ENCODE measurements around the gene IGSF6. TPM values are rescaled to one million over a fixed set of nuclear protein-coding genes. Genes with fewer than 3 reads are reported as not detected.

Gene IGSF6
- total and polyA plus RNA-seq, 2 of the 8 experiments (the other 6 are each of a cell fraction or from before 2014, with no cell fraction given): not detected

DNA sequence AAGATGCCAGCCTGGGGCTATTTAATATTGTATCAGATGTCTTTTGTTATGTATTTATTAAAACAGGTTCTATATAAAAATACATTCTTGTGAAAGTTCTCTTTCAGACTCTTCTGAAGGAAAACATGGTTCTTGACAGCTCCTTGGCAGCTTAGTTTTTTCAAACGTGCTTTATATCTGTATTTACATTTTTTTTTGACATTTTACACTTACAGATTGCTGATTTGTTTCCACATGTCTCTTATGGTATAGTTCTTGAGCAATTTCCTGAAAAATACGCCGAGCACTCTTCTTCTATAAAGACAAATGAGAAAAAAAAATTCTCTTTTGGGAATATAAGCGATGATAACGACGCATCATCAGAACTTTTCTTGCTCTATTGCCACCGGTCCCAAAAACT, 9.5 kb downstream of the IGSF6 start:
- Histone ChIP-seq H3K9me3 (ENCODE audit: insufficient read depth in 2 of 2, low read depth in 1 of 2, low read length in 1 of 2) (no peaks in the 10 kb centered on the region), H4K8ac (ENCODE audit: extremely low read depth, insufficient read depth, low read length) (no peak overlapping the region), H3K9ac (replicated peaks in 1 of 4; ENCODE audit: extremely low read depth in 1 of 4, low read depth in 3 of 4, low read length in 3 of 4) (no peak overlapping the region), H2BK15ac (ENCODE audit: low read length) (no peak overlapping the region), H3K23ac (ENCODE audit: insufficient read length) (no peak overlapping the region), H3K14ac (ENCODE audit: insufficient read length) (no peak overlapping the region), H3K79me1 (ENCODE audit: low read depth, low read length) (peaks cover 2% of the 10 kb centered on the region; the same call in 1 of the 2 replicates), H2BK5ac (ENCODE audit: low read depth, low read length) (no peak overlapping the region), H2BK20ac (ENCODE audit: low read length) (no peak overlapping the region), H4K20me1 (replicated peaks in 1 of 2; ENCODE audit: control insufficient read depth in 1 of 2, insufficient read depth in 2 of 2, low read length in 2 of 2) (peaks cover 0 to 3% of the 10 kb centered on the region in 2 experiments), H3K4me1 (replicated peaks in 1 of 4; ENCODE audit: control insufficient read depth in 3 of 4, insufficient read depth in 4 of 4, low read length in 3 of 4) (no peaks in the 10 kb centered on the region), H2BK120ac (replicated peaks; ENCODE audit: low read depth, low read length) (no peak overlapping the region), H3K23me2 (ENCODE audit: low read depth, low read length) (no peaks in the 10 kb centered on the region), H2AK5ac (ENCODE audit: low read depth, low read length) (no peak overlapping the region), H3K4ac (replicated peaks; ENCODE audit: insufficient read length, low read depth, low read length) (no peak overlapping the region), H4K5ac (ENCODE audit: insufficient read length, low read depth, low read length) (no peak overlapping the region), H3K4me2 (ENCODE audit: insufficient read depth in 1 of 2, low read depth in 2 of 2, low read length in 2 of 2) (no peak overlapping the region), H4K91ac (replicated peaks; ENCODE audit: insufficient read length, low read length) (no peak overlapping the region), H3K56ac (replicated peaks; ENCODE audit: insufficient read length, low read depth, low read length) (no peak overlapping the region), H2BK12ac (ENCODE audit: low read depth, low read length) (no peak overlapping the region), H3K27me3 (replicated peaks in 1 of 4; ENCODE audit: control insufficient read depth in 3 of 4, extremely low read depth in 1 of 4, insufficient read depth in 3 of 4, low read length in 3 of 4) (no peaks in the 10 kb centered on the region), H3K27ac (ENCODE audit: low read depth, low read length) (no peak overlapping the region), H3K18ac (ENCODE audit: extremely low read depth, low read length) (no peak overlapping the region), H3K4me3 (ENCODE audit: extremely low read depth in 1 of 4, insufficient read depth in 2 of 4, low read depth in 3 of 4, low read length in 4 of 4) (no peak overlapping the region), H2AFZ (ENCODE audit: low read length) (no peak overlapping the region), H3K79me2 (ENCODE audit: control insufficient read depth in 1 of 2, insufficient read depth in 2 of 2, low read length in 2 of 2) (peaks cover 0 to 10% of the 10 kb centered on the region in 2 experiments; a peak in 1 of 4 replicates), H3K36me3 (ENCODE audit: control insufficient read depth in 2 of 4, insufficient read depth in 4 of 4, low read length in 3 of 4) (no peaks in the 10 kb centered on the region; a peak in 1 of 8 replicates)
- ChIA-PET CTCF (ENCODE audit: partially characterized antibody) (interaction anchor here (0.7 to 4.5 kb wide), 5 partner anchors 11 to 59 kb away, joined by 3 to 26 read pairs (median 3); no protein-coding TSS in a partner anchor), POLR2A (ENCODE audit: partially characterized antibody) (no interaction called here)
- FAIRE-seq (no peak), DNase-seq (ENCODE audit: low read depth in 1 of 2, low spot score in 2 of 2) (no peak)
- WGBS, 2 experiments (ENCODE audit: extremely low coverage in 1 of 2, insufficient coverage in 1 of 2, insufficient read length in 1 of 2, insufficient replicate concordance in 2 of 2, low coverage in 1 of 2, low lambda C conversion rate in 2 of 2, missing lambda C conversion rate in 1 of 2): 90% methylated on average over 7 of the region's 7 CpGs; no CpG with 5 or more reads in 1 of the 2 experiments
- TF ChIP-seq CBX8 (IDR thresholded peaks at IDR 0.05; ENCODE audit: borderline replicate concordance, low read depth, low read length): no peak
- TF ChIP-seq, protein P1, sequence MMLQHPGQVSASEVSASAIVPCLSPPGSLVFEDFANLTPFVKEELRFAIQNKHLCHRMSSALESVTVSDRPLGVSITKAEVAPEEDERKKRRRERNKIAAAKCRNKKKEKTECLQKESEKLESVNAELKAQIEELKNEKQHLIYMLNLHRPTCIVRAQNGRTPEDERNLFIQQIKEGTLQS (IDR thresholded peaks at IDR 0.05; ENCODE audit: insufficient read depth, low read depth, low read length): no peak
- TF ChIP-seq ASH2L (IDR thresholded peaks at IDR 0.05; ENCODE audit: low read length): no peak
- TF ChIP-seq, protein P2, sequence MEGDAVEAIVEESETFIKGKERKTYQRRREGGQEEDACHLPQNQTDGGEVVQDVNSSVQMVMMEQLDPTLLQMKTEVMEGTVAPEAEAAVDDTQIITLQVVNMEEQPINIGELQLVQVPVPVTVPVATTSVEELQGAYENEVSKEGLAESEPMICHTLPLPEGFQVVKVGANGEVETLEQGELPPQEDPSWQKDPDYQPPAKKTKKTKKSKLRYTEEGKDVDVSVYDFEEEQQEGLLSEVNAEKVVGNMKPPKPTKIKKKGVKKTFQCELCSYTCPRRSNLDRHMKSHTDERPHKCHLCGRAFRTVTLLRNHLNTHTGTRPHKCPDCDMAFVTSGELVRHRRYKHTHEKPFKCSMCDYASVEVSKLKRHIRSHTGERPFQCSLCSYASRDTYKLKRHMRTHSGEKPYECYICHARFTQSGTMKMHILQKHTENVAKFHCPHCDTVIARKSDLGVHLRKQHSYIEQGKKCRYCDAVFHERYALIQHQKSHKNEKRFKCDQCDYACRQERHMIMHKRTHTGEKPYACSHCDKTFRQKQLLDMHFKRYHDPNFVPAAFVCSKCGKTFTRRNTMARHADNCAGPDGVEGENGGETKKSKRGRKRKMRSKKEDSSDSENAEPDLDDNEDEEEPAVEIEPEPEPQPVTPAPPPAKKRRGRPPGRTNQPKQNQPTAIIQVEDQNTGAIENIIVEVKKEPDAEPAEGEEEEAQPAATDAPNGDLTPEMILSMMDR (IDR thresholded peaks at IDR 0.05; ENCODE audit: control extremely low read depth in 1 of 3, insufficient read depth in 1 of 3, low read depth in 1 of 3, low read length in 3 of 3): no peak
- no peak for TF ChIP-seq SP1 (IDR thresholded peaks at IDR 0.05; ENCODE audit: low read depth, low read length)
- TF ChIP-seq MAFK (IDR thresholded peaks at IDR 0.05; ENCODE audit: low read depth, low read length): no peak
- no peak for TF ChIP-seq NRF1 (IDR thresholded peaks at IDR 0.05; ENCODE audit: low read depth, low read length)
- TF ChIP-seq PHF8 (conservative IDR thresholded peaks at IDR 0.05; ENCODE audit: low read depth, low read length): no peak
- TF ChIP-seq BACH1 (IDR thresholded peaks at IDR 0.05; ENCODE audit: low read length): no peak
- no peak for TF ChIP-seq RFX5 (IDR thresholded peaks at IDR 0.05; ENCODE audit: borderline replicate concordance, low read depth, low read length)
- no peak for TF ChIP-seq SUZ12 (IDR thresholded peaks at IDR 0.05; ENCODE audit: low read length)
